Left lung (tissue), 14 donors: ENCODE data around the gene UXT. TPM values are rescaled to one million over a fixed set of nuclear protein-coding genes. Genes with fewer than 3 reads are reported as not detected.

Experiments
- ATAC-seq: fragments of 200-7000 bp; cut with Tn5 transposase; one replicate; pipeline ENCODE4 v1.9.1; 2020; ENCODE audit warnings: moderate library complexity
- DNase-seq, 4 donors: peaks; one replicate each; pipeline ENCODE4 v3.0.0-alpha.2; 2013 to 2020
- H3K27ac ChIP-seq, 2 donors: fragments of 200-600 bp; sonication (generic) in 1 of 2; one replicate each; pipeline versions ENCODE4 v1.5.0 to v1.8.0; 2020 to 2021
- H3K27me3 ChIP-seq, 2 donors: fragments of 200-600 bp; sonication (generic) in 1 of 2; one replicate each; pipeline versions ENCODE4 v1.5.0 to v1.8.0; 2020 to 2021
- H3K36me3 ChIP-seq, 2 donors: fragments of 200-600 bp; sonication (generic) in 1 of 2; one replicate each; pipeline versions ENCODE4 v1.5.0 to v1.8.0; 2020 to 2021
- H3K4me1 ChIP-seq, 2 donors: fragments of 200-600 bp; one replicate each; pipeline ENCODE4 v1.8.0; 2021
- H3K4me3 ChIP-seq, 2 donors: fragments of 200-600 bp; sonication (generic) in 1 of 2; one replicate each; pipeline versions ENCODE4 v1.5.0 to v1.8.0; 2020 to 2021; ENCODE audit warnings: mild to moderate bottlenecking in 1 of 2
- H3K9me3 ChIP-seq, 2 donors: fragments of 200-600 bp; sonication (generic) in 1 of 2; one replicate each; pipeline versions ENCODE4 v1.5.0 to v1.8.0; 2020 to 2021
- CTCF ChIP-seq, 2 donors: fragments of 200-600 bp; sonication (generic) in 1 of 2; IDR thresholded peaks; one replicate each; pipeline versions ENCODE4 v1.5.0 to v1.8.0; 2021; ENCODE audit warnings: antibody characterized with exemption in 2 of 2
- intact Hi-C, 2 donors: fragments of 100-400 bp; cut with DNase I; formaldehyde crosslinking; loops; one replicate each; pipeline versions ENCODE4 v1.11.2 to v1.14.2; 2022
- long read RNA-seq, 12 donors: library from polyadenylated mRNA in 2 of 12; unstranded in 2 of 12; transcript quantifications; one replicate each; pipeline ENCODE4 v2.0.0 and lab custom pipeline, GENCODE V29; 2019 to 2026
- polyA plus RNA-seq, 6 donors: library from polyadenylated mRNA; unstranded; fragments of 120-200 nt; gene quantifications; one replicate each; pipeline ENCODE4 v1.2.1, GENCODE V29; 2013; ENCODE audit not compliant: insufficient read length in 6 of 6
- total RNA-seq, 2 donors: library from RNA; stranded (reverse); fragmentation: NEBNext Ultra II Directional; extraction: Animal tissue kit (Norgen Biotek cat#: 25700); gene quantifications; one replicate each; pipeline ENCODE4 v1.2.1, GENCODE V29; 2021
- donor health status: DM: no; HTN: yes; CAD: no.
- donor health status: DM: no; HTN: no; CAD: no.

Gene UXT
- total RNA-seq (100 to 1,000 TPM in 1 of 2 donors, 10 to 100 TPM in 1; 77.9 to 104 TPM), polyA plus RNA-seq (100 to 1,000 TPM; 117 to 130 (median 120) TPM)
- long read RNA-seq, donor 1, transcript UXT-201 (7 exons, 574 nt) = major isoform, 82 of 143 reads
- long read RNA-seq, donor 1, transcript UXT-202 (6 exons, 701 nt) = minor isoform, 40 of 143 reads
- long read RNA-seq, donor 1, partial matches to known transcripts = 5 of 143 reads
- long read RNA-seq, donor 1, other reads (novel, unspliced or antisense) = 10 of 143 reads
- long read RNA-seq, donor 2, transcript UXT-201 (7 exons, 574 nt) = major isoform, 50 of 91 reads
- long read RNA-seq, donor 2, transcript UXT-202 (6 exons, 701 nt) = minor isoform, 33 of 91 reads
- long read RNA-seq, donor 2, partial matches to known transcripts = 6 of 91 reads
- long read RNA-seq, donor 2, other reads (novel, unspliced or antisense) = 0 of 91 reads
- long read RNA-seq, donor 3, transcript UXT-202 (6 exons, 701 nt) = minor isoform, 28 of 87 reads
- long read RNA-seq, donor 3, transcript UXT-201 (7 exons, 574 nt) = major isoform, 57 of 87 reads
- long read RNA-seq, donor 3, partial matches to known transcripts = 0 of 87 reads
- long read RNA-seq, donor 3, other reads (novel, unspliced or antisense) = 0 of 87 reads
- long read RNA-seq, donor 4, transcript UXT-201 (7 exons, 574 nt) = major isoform, 60 of 97 reads
- long read RNA-seq, donor 4, transcript UXT-202 (6 exons, 701 nt) = minor isoform, 24 of 97 reads
- long read RNA-seq, donor 4, partial matches to known transcripts = 1 of 97 reads
- long read RNA-seq, donor 4, other reads (novel, unspliced or antisense) = 12 of 97 reads
- long read RNA-seq, donor 5, transcript UXT-201 (7 exons, 574 nt) = major isoform, 51 of 110 reads
- long read RNA-seq, donor 5, transcript UXT-202 (6 exons, 701 nt) = minor isoform, 37 of 110 reads
- long read RNA-seq, donor 5, partial matches to known transcripts = 12 of 110 reads
- long read RNA-seq, donor 5, other reads (novel, unspliced or antisense) = 5 of 110 reads
- long read RNA-seq, donor 6, transcript UXT-201 (7 exons, 574 nt) = major isoform, 94 of 136 reads
- long read RNA-seq, donor 6, transcript UXT-202 (6 exons, 701 nt) = minor isoform, 29 of 136 reads
- long read RNA-seq, donor 6, transcript UXT-204 (3 exons, 476 nt) = minor isoform, 11 of 136 reads
- long read RNA-seq, donor 6, partial matches to known transcripts = 0 of 136 reads
- long read RNA-seq, donor 6, other reads (novel, unspliced or antisense) = 0 of 136 reads
- long read RNA-seq, donor 7, transcript UXT-202 (6 exons, 701 nt) = minor isoform, 19 of 52 reads
- long read RNA-seq, donor 7, transcript UXT-201 (7 exons, 574 nt) = major isoform, 32 of 52 reads
- long read RNA-seq, donor 7, partial matches to known transcripts = 0 of 52 reads
- long read RNA-seq, donor 7, other reads (novel, unspliced or antisense) = 0 of 52 reads
- long read RNA-seq, donor 8, transcript UXT-202 (6 exons, 701 nt) = minor isoform, 15 of 43 reads
- long read RNA-seq, donor 8, transcript UXT-201 (7 exons, 574 nt) = major isoform, 25 of 43 reads
- long read RNA-seq, donor 8, partial matches to known transcripts = 0 of 43 reads
- long read RNA-seq, donor 8, other reads (novel, unspliced or antisense) = 0 of 43 reads
- long read RNA-seq, donor 9 = 0 reads
- long read RNA-seq, donor 10, transcript UXT-202 (6 exons, 701 nt) = minor isoform, 27 of 145 reads
- long read RNA-seq, donor 10, transcript UXT-201 (7 exons, 574 nt) = major isoform, 105 of 145 reads
- long read RNA-seq, donor 10, partial matches to known transcripts = 0 of 145 reads
- long read RNA-seq, donor 10, other reads (novel, unspliced or antisense) = 12 of 145 reads
- long read RNA-seq, donor 11, transcript UXT-201 (7 exons, 574 nt) = major isoform, 32 of 80 reads
- long read RNA-seq, donor 11, transcript UXT-202 (6 exons, 701 nt) = minor isoform, 30 of 80 reads
- long read RNA-seq, donor 11, partial matches to known transcripts = 6 of 80 reads
- long read RNA-seq, donor 11, other reads (novel, unspliced or antisense) = 5 of 80 reads
- long read RNA-seq, donor 12, transcript UXT-201 (7 exons, 574 nt) = major isoform, 51 of 81 reads
- long read RNA-seq, donor 12, transcript UXT-204 (3 exons, 476 nt) = minor isoform, 5 of 81 reads
- long read RNA-seq, donor 12, transcript UXT-202 (6 exons, 701 nt) = minor isoform, 24 of 81 reads
- long read RNA-seq, donor 12, partial matches to known transcripts = 0 of 81 reads
- long read RNA-seq, donor 12, other reads (novel, unspliced or antisense) = 0 of 81 reads

- intact Hi-C loops = no loop called here
- peak within 1 kb of the TSS; percentile 95 to 97 for H3K27ac ChIP-seq
- DNase-seq (peak; percentile 88 to 95 (median 94)), ATAC-seq (peak; percentile 94)
- H3K27me3 ChIP-seq = no peaks in the 10 kb centered on the region
- TF ChIP-seq CTCF (IDR thresholded peaks at IDR 0.05) = no peak
- peak within 1 kb of the TSS; percentile 31 to 51 for H3K4me3 ChIP-seq
- H3K9me3 ChIP-seq = no peaks in the 10 kb centered on the region
- H3K36me3 ChIP-seq = peaks cover 0 to 28% of the 10 kb centered on the region in 2 donors
- H3K4me1 ChIP-seq = peaks cover 0 to 5% of the 10 kb centered on the region in 2 donors
Measured at GRCh38 chrX:47658684-47659420, at the start of gene UXT. Gene UXT (minus strand): TSS chrX:47659180. CDS start chrX:47658927, 253 bp downstream.

- Histone ChIP-seq H3K27ac (peak overlapping the region in 1 of 2 donors; percentile 10), H3K27me3 (no peaks in the 10 kb centered on the region), H3K9me3 (no peaks in the 10 kb centered on the region), H3K4me3 (no peak overlapping the region), H3K4me1 (no peaks in the 10 kb centered on the region), H3K36me3 (no peaks in the 10 kb centered on the region)
- TF ChIP-seq CTCF (IDR thresholded peaks at IDR 0.05) = no peak
- ATAC-seq (no peak), DNase-seq (no peak)
- intact Hi-C loops = no loop called here
Measured at GRCh38 chrX:47707031-47707780, 48.2 kb upstream of the UXT start.

- TF ChIP-seq CTCF (IDR thresholded peaks at IDR 0.05) = no peak
- no peaks in the 10 kb centered on the region for H3K27me3 ChIP-seq
- ATAC-seq (no peak), DNase-seq (no peak)
- H3K27ac ChIP-seq = peak overlapping the region in 1 of 2 donors; percentile 10
- intact Hi-C loops = no loop called here
- no peaks in the 10 kb centered on the region for H3K9me3 ChIP-seq
- no peaks in the 10 kb centered on the region for H3K36me3 ChIP-seq
- no peaks in the 10 kb centered on the region for H3K4me1 ChIP-seq
- H3K4me3 ChIP-seq = no peak overlapping the region
Measured at GRCh38 chrX:47706575-47706974, 47.6 kb upstream of the UXT start.
